H1 (cell line): ENCODE data around the gene SHROOM3. TPM values are rescaled to one million over a fixed set of nuclear protein-coding genes. Genes with fewer than 3 reads are reported as not detected.

Source experiments
- CTCF ChIA-PET: fragments of 300-600 bp; sonication (Branson Sonifier 250); formaldehyde crosslinking; loops from one replicate; lab custom pipeline; 2021; ENCODE audit not compliant: partially characterized antibody; lab: Charles Lee
- POLR2A ChIA-PET: fragments of 300-600 bp; sonication (Branson Sonifier 250); formaldehyde crosslinking; loops from one replicate; lab custom pipeline; 2021; ENCODE audit warnings: inconsistent platforms; ENCODE audit not compliant: partially characterized antibody; lab: Charles Lee
- DNase-seq, 2 experiments: peaks; one replicate each; pipeline versions ENCODE4 v3.0.0 to v3.0.0-alpha.2; 2010 to 2022; ENCODE audit warnings: low spot score in 2 of 2, low read depth in 1 of 2, mixed read lengths in 1 of 2
- FAIRE-seq: peaks from 2 replicates; lab custom pipeline; 2011; peaks lifted over from hg19 to GRCh38; lab: Jason Lieb, UNC
- H2AFZ ChIP-seq: 2 replicates; pipeline ENCODE4 v1.8.1; 2012; ENCODE audit warnings: low read length, inconsistent platforms
- H2AK5ac ChIP-seq: 2 replicates; pipeline ENCODE4 v1.6.1; 2013; ENCODE audit warnings: low read depth, low read length
- H2BK120ac ChIP-seq: replicated peaks from 2 replicates; pipeline ENCODE3; 2013; ENCODE audit warnings: low read depth, low read length, inconsistent platforms
- H2BK12ac ChIP-seq: 2 replicates; pipeline ENCODE4 v1.6.1; 2013; ENCODE audit warnings: low read depth, low read length
- H2BK15ac ChIP-seq: 2 replicates; pipeline ENCODE4 v1.6.1; 2013; ENCODE audit warnings: low read length
- H2BK20ac ChIP-seq: 2 replicates; pipeline ENCODE4 v1.6.1; 2013; ENCODE audit warnings: low read length
- H2BK5ac ChIP-seq: 2 replicates; pipeline ENCODE4 v1.6.1; 2013; ENCODE audit warnings: low read depth, low read length
- H3K14ac ChIP-seq: 2 replicates; pipeline ENCODE4 v1.6.1; 2013; ENCODE audit warnings: inconsistent platforms; ENCODE audit not compliant: insufficient read length
- H3K18ac ChIP-seq: 2 replicates; pipeline ENCODE4 v1.6.1; 2013; ENCODE audit warnings: low read length; ENCODE audit errors: extremely low read depth
- H3K23ac ChIP-seq: 2 replicates; pipeline ENCODE4 v1.6.1; 2013; ENCODE audit warnings: inconsistent platforms; ENCODE audit not compliant: insufficient read length
- H3K23me2 ChIP-seq: 2 replicates; pipeline ENCODE4 v1.6.1; 2013; ENCODE audit warnings: low read depth, low read length
- H3K27ac ChIP-seq: 2 replicates; pipeline ENCODE4 v1.6.1; 2011; ENCODE audit warnings: low read depth, low read length, inconsistent platforms
- H3K27me3 ChIP-seq, 4 experiments: replicated peaks in 1 of 4; 1 replicate in 1 of 4; 2 replicates in 3 of 4; pipeline versions ENCODE4 v1.6.1 to v1.8.1; 2011 to 2013; ENCODE audit warnings: low read length in 3 of 4, mild to moderate bottlenecking in 3 of 4, inconsistent platforms in 2 of 4, mixed read lengths in 2 of 4, moderate library complexity in 1 of 4; ENCODE audit not compliant: control insufficient read depth in 3 of 4, insufficient read depth in 3 of 4; ENCODE audit errors: extremely low read depth in 1 of 4
- H3K36me3 ChIP-seq, 4 experiments: 2 replicates each; pipeline versions ENCODE4 v1.6.1 to v1.8.1; 2011 to 2013; ENCODE audit warnings: mild to moderate bottlenecking in 4 of 4, low read length in 3 of 4, moderate library complexity in 2 of 4, control low read depth in 1 of 4, inconsistent platforms in 1 of 4; ENCODE audit not compliant: insufficient read depth in 4 of 4, control insufficient read depth in 2 of 4
- H3K4ac ChIP-seq: replicated peaks from 2 replicates; pipeline ENCODE3; 2013; ENCODE audit warnings: low read length, low read depth, mixed read lengths, inconsistent platforms; ENCODE audit not compliant: insufficient read length
- H3K4me1 ChIP-seq, 4 experiments: replicated peaks in 1 of 4; 1 replicate in 1 of 4; 2 replicates in 3 of 4; pipeline versions ENCODE4 v1.6.1 to v1.8.1; 2011 to 2013; ENCODE audit warnings: low read length in 3 of 4, inconsistent platforms in 2 of 4, mixed read lengths in 1 of 4; ENCODE audit not compliant: insufficient read depth in 4 of 4, control insufficient read depth in 3 of 4
- H3K4me2 ChIP-seq, 2 experiments: 2 replicates each; pipeline versions ENCODE4 v1.6.1 to v1.8.1; 2011 to 2013; ENCODE audit warnings: low read depth in 2 of 2, low read length in 2 of 2, control low read depth in 1 of 2, inconsistent platforms in 1 of 2, mild to moderate bottlenecking in 1 of 2; ENCODE audit not compliant: insufficient read depth in 1 of 2
- H3K4me3 ChIP-seq, 4 experiments: fragments of 200-600, 300-600 bp in 1 of 4; sonication (generic), shearing (Covaris generic), sonication (Bioruptor Twin) in 1 of 4; 2 replicates each; pipeline versions ENCODE4 v1.5.1 to v1.8.1; 2011 to 2016; ENCODE audit warnings: low read length in 4 of 4, low read depth in 3 of 4, control low read depth in 2 of 4, inconsistent platforms in 2 of 4, mild to moderate bottlenecking in 2 of 4, mixed read lengths in 1 of 4, moderate library complexity in 1 of 4; ENCODE audit not compliant: insufficient read depth in 2 of 4; ENCODE audit errors: extremely low read depth in 1 of 4
- H3K56ac ChIP-seq: replicated peaks from 2 replicates; pipeline ENCODE3; 2013; ENCODE audit warnings: low read depth, mild to moderate bottlenecking, mixed read lengths, low read length, inconsistent platforms; ENCODE audit not compliant: insufficient read length
- H3K79me1 ChIP-seq: 2 replicates; pipeline ENCODE4 v1.6.1; 2013; ENCODE audit warnings: low read depth, low read length, control low read depth
- H3K79me2 ChIP-seq, 2 experiments: 2 replicates each; pipeline versions ENCODE4 v1.6.1 to v1.8.1; 2012 to 2013; ENCODE audit warnings: low read length in 2 of 2, mild to moderate bottlenecking in 2 of 2, inconsistent platforms in 1 of 2; ENCODE audit not compliant: insufficient read depth in 2 of 2, control insufficient read depth in 1 of 2
- H3K9ac ChIP-seq, 4 experiments: replicated peaks in 1 of 4; 1 replicate in 1 of 4; 2 replicates in 3 of 4; pipeline versions ENCODE4 v1.6.1 to v1.8.1; 2011 to 2013; ENCODE audit warnings: low read depth in 3 of 4, low read length in 3 of 4, control low read depth in 2 of 4, mild to moderate bottlenecking in 2 of 4, moderate library complexity in 2 of 4, inconsistent platforms in 1 of 4; ENCODE audit errors: extremely low read depth in 1 of 4
- H3K9me3 ChIP-seq, 2 experiments: 2 replicates each; pipeline versions ENCODE4 v1.6.1 to v1.8.1; 2012 to 2013; ENCODE audit warnings: mild to moderate bottlenecking in 2 of 2, moderate library complexity in 2 of 2, control low read depth in 1 of 2, inconsistent platforms in 1 of 2, low read depth in 1 of 2, low read length in 1 of 2, mixed read lengths in 1 of 2; ENCODE audit not compliant: insufficient read depth in 2 of 2
- H4K20me1 ChIP-seq, 2 experiments: replicated peaks in 1 of 2; 2 replicates each; pipeline versions ENCODE3 to v1.8.1; 2011 to 2013; ENCODE audit warnings: inconsistent platforms in 2 of 2, low read length in 2 of 2, mild to moderate bottlenecking in 1 of 2; ENCODE audit not compliant: insufficient read depth in 2 of 2, control insufficient read depth in 1 of 2
- H4K5ac ChIP-seq: 2 replicates; pipeline ENCODE4 v1.6.1; 2013; ENCODE audit warnings: low read length, low read depth, mixed read lengths, inconsistent platforms; ENCODE audit not compliant: insufficient read length
- H4K8ac ChIP-seq: 2 replicates; pipeline ENCODE4 v1.8.0; 2013; ENCODE audit warnings: mild to moderate bottlenecking, moderate library complexity, low read length, inconsistent platforms; ENCODE audit not compliant: insufficient read depth; ENCODE audit errors: extremely low read depth
- H4K91ac ChIP-seq: replicated peaks from 2 replicates; pipeline ENCODE3; 2013; ENCODE audit warnings: low read length, mixed read lengths, inconsistent platforms; ENCODE audit not compliant: insufficient read length
- CTBP2 ChIP-seq: IDR thresholded peaks from 2 replicates; pipeline ENCODE4 v1.7.0; 2011; ENCODE audit warnings: borderline replicate concordance, mild to moderate bottlenecking, moderate library complexity, mixed read lengths, low read length; ENCODE audit not compliant: insufficient read depth, insufficient read length
- EZH2 ChIP-seq: fragments of 200-600 bp; sonication (generic); IDR thresholded peaks from 2 replicates; pipeline ENCODE4 v1.7.1; 2012; ENCODE audit warnings: low read depth, mild to moderate bottlenecking, moderate library complexity, low read length, inconsistent platforms; ENCODE audit not compliant: severe bottlenecking
- HDAC2 ChIP-seq, 2 experiments: fragments of 300-600 bp in 1 of 2; sonication (generic) in 1 of 2; IDR thresholded peaks; 2 replicates each; pipeline ENCODE4 v1.6.1; 2011 to 2012; ENCODE audit warnings: low read depth in 2 of 2, low read length in 2 of 2, mild to moderate bottlenecking in 2 of 2, moderate library complexity in 2 of 2, borderline replicate concordance in 1 of 2, inconsistent platforms in 1 of 2
- POLR2A ChIP-seq, 2 experiments: IDR thresholded peaks; 1 replicate in 1 of 2; 2 replicates in 1 of 2; pipeline ENCODE4 v1.6.1; 2011; ENCODE audit warnings: low read depth in 2 of 2, low read length in 2 of 2, mild to moderate bottlenecking in 2 of 2; ENCODE audit errors: control extremely low read depth in 1 of 2
- POLR2AphosphoS5 ChIP-seq: IDR thresholded peaks from 2 replicates; pipeline ENCODE4 v1.6.1; 2011; ENCODE audit warnings: low read depth, low read length
- TAF1 ChIP-seq: IDR thresholded peaks from 2 replicates; pipeline ENCODE4 v1.6.1; 2011; ENCODE audit warnings: mild to moderate bottlenecking, low read depth, low read length
- TEAD4 ChIP-seq: IDR thresholded peaks from 2 replicates; pipeline ENCODE4 v1.6.1; 2012; ENCODE audit warnings: low read depth, low read length, inconsistent platforms, mixed read lengths
- WGBS, 2 experiments: shearing (Covaris generic) in 1 of 2; methylation state at CpG; one replicate each; pipeline versions ENCODE4 v1.1.6 to v1.1.7; 2013 to 2015; ENCODE audit warnings: low lambda C conversion rate in 2 of 2, mixed read lengths in 2 of 2, inconsistent platforms in 1 of 2, low coverage in 1 of 2, missing lambda C conversion rate in 1 of 2; ENCODE audit not compliant: insufficient replicate concordance in 2 of 2, insufficient coverage in 1 of 2, insufficient read length in 1 of 2; ENCODE audit errors: extremely low coverage in 1 of 2, missing lambda C conversion rate in 1 of 2; 5-methylcytosine and 5-hydroxymethylcytosine counted together
- polyA plus RNA-seq, 7 experiments: library from polyadenylated mRNA; depleted of rRNA in 3 of 7; stranded (reverse) in 5 of 7; unstranded in 2 of 7; fragments of >200 nt in 5 of 7; fragments of 200-250 nt in 2 of 7; gene quantifications; 1 replicate in 5 of 7; 2 replicates in 1 of 7; 4 replicates in 1 of 7; pipeline versions ENCODE4 v1.2.1 to v1.2.3, GENCODE V29; 2011 to 2013; ENCODE audit warnings: missing spikeins in 2 of 7, mixed read lengths in 2 of 7
- total RNA-seq: library from RNA; stranded (reverse); fragmentation: NEBNext Ultra II Directional; extraction: Animal tissue kit (Norgen Biotek cat#: 25700); gene quantifications from 2 replicates; pipeline ENCODE4 v1.2.1, GENCODE V29; 2021

The SHROOM3 gene
- total and polyA plus RNA-seq, 2 of the 8 experiments (the other 6 are each of a cell fraction or from before 2014, with no cell fraction given), result 15.8 to 34.0 TPM

DNA sequence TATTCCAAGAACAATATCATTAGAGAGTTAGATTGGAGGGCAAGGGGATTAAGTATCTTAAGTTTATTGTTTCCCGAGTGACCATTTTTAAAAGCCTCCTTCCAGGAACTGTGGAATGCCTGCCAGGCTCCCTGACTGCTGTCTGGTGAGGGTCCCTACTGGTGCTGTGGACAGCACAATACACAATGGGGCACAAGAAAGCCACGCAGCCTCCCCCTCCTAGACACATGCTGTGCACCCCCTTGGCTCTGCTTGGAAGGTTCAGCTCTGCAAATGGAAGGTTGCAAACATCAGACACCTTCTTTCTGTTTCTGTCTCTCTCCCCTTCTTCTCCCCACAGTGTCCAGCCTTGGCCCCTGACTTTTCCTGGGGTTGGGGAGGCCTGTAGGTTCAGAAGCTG is 153.2 kb downstream of the SHROOM3 start:
- Histone ChIP-seq H3K27me3 (no peaks in the 10 kb centered on the region), H3K4me3 (no peak overlapping the region), H3K36me3 (no peaks in the 10 kb centered on the region), H3K27ac (no peak overlapping the region; the same call in 1 of the 2 replicates), H3K79me1 (no peaks in the 10 kb centered on the region), H3K18ac (peak overlapping the region; percentile 84), H3K14ac (no peak overlapping the region), H3K23me2 (peaks cover 2% of the 10 kb centered on the region; the same call in 1 of the 2 replicates), H3K23ac (no peak overlapping the region), H3K4me2 (peak overlapping the region in 1 of 2 experiments; percentile 47; a peak in 3 of 4 replicates), H3K4ac (peak overlapping the region; percentile 47), H2BK12ac (peak overlapping the region; percentile 86), H4K91ac (peak overlapping the region; percentile 54), H4K5ac (no peak overlapping the region), H4K20me1 (no peaks in the 10 kb centered on the region), H4K8ac (no peak overlapping the region), H2BK120ac (peak overlapping the region; percentile 17), H3K9me3 (no peaks in the 10 kb centered on the region), H3K4me1 (peaks cover 14 to 27% (median 21%) of the 10 kb centered on the region in 4 experiments), H2AK5ac (peak overlapping the region; percentile 92), H2BK20ac (peak overlapping the region; percentile 24), H2BK15ac (no peak overlapping the region), H2BK5ac (peak overlapping the region; percentile 68), H2AFZ (no peak overlapping the region), H3K9ac (peak overlapping the region in 1 of 4 experiments; percentile 9; a peak in 2 of 7 replicates), H3K56ac (no peak overlapping the region), H3K79me2 (no peaks in the 10 kb centered on the region; a peak in 1 of 4 replicates)
- FAIRE-seq (no peak), DNase-seq (no peak)
- CTCF ChIA-PET, result interaction anchor here (0.8 to 1.6 kb wide), 6 partner anchors 9 to 169 kb away, joined by 3 to 5 read pairs (median 4); no protein-coding TSS in a partner anchor
- 63% methylated on average over 2 of the region's 2 CpGs; no CpG with 5 or more reads in 1 of the 2 experiments for WGBS, 2 experiments
- TF ChIP-seq POLR2AphosphoS5, result 0 out of 2 replicates have a peak, but pooled peaks have one; percentile 24
- TF ChIP-seq TEAD4, result 0 out of 2 replicates have a peak, but pooled peaks have one; percentile 34
- TF ChIP-seq CTBP2, result peak; percentile 31
- TF ChIP-seq TAF1, result no peak
- peak in 1 of 2 experiments; percentile 68; a peak in 1 of 4 replicates for TF ChIP-seq HDAC2 (IDR thresholded peaks at IDR 0.05; ENCODE audit: borderline replicate concordance in 1 of 2, low read depth in 2 of 2, low read length in 2 of 2)
- peak in 1 of 2 experiments; percentile 28; a peak in 1 of 3 replicates for TF ChIP-seq POLR2A (IDR thresholded peaks at IDR 0.05; ENCODE audit: control extremely low read depth in 1 of 2, low read depth in 2 of 2, low read length in 2 of 2)
- TF ChIP-seq EZH2, result no peak
- POLR2A ChIA-PET, result interaction anchor here (1.6 kb wide), 1 partner anchor 101 kb away, joined by 6 read pairs; no protein-coding TSS in a partner anchor
